Heart left ventricle (tissue), 13 donors: Measurements from ENCODE around the gene IL6.

Experiments
- POLR2A ChIP-seq, 2 donors: fragments of 450-650 bp; IDR thresholded peaks; one replicate each; pipeline ENCODE4 v1.6.1; 2017; ENCODE audit warnings: antibody characterized with exemption in 2 of 2, mild to moderate bottlenecking in 2 of 2, moderate library complexity in 2 of 2
- TF ChIP-seq, protein P1 (sequence below), 12 donors: fragments of 200-600 bp; sonication (generic) in 4 of 12; IDR thresholded peaks; one replicate each; pipeline versions ENCODE4 v1.5.0 to v1.8.0; 2018 to 2022; ENCODE audit warnings: antibody characterized with exemption in 12 of 12, mild to moderate bottlenecking in 5 of 12
- donor health status: ischemic (EF 13 %, LVEDD 7.1; RV severe dilation, severe dysfunction).
- donor health status: DM: no; HTN: yes; CAD: no.
- donor health status: DM: no; HTN: no; CAD: no.
- donor health status: ischemic (EF 25% LVEDD 6.9; RV normal size, moderate dysfunction).
- donor health status: ischemic (EF 25% LVEDD 5.7; RV mildly dilated, moderate dysfunction).
- donor health status: ischemic (EF 35%, LVEDD 5.7; RV mildly dilated, moderate dysfunction).
- donor health status: nonischemic (EF 11% LVEDD 7.7; RV severe dilation, severe dysfunction).
- donor health status: DM: yes; HTN: yes; CAD: no.
- donor health status: PGD.
- donor health status: ischemic (EF 29% LVEDD 5.4; RV normal size, mild dysfunction).
- donor health status: nonischemic (EF 23%, LVEDD 6.1; RV moderate dilation, normal function).

GRCh38 chr7:22771872-22772228 lies 44.9 kb downstream of the IL6 start:
- TF ChIP-seq, protein P1, sequence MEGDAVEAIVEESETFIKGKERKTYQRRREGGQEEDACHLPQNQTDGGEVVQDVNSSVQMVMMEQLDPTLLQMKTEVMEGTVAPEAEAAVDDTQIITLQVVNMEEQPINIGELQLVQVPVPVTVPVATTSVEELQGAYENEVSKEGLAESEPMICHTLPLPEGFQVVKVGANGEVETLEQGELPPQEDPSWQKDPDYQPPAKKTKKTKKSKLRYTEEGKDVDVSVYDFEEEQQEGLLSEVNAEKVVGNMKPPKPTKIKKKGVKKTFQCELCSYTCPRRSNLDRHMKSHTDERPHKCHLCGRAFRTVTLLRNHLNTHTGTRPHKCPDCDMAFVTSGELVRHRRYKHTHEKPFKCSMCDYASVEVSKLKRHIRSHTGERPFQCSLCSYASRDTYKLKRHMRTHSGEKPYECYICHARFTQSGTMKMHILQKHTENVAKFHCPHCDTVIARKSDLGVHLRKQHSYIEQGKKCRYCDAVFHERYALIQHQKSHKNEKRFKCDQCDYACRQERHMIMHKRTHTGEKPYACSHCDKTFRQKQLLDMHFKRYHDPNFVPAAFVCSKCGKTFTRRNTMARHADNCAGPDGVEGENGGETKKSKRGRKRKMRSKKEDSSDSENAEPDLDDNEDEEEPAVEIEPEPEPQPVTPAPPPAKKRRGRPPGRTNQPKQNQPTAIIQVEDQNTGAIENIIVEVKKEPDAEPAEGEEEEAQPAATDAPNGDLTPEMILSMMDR (IDR thresholded peaks at IDR 0.05) = no peak
- TF ChIP-seq POLR2A (IDR thresholded peaks at IDR 0.05) = no peak
